ENCODE data around the gene B3GNT3. TPM values are rescaled to one million over a fixed set of nuclear protein-coding genes. Genes with fewer than 3 reads are reported as not detected.

Gene B3GNT3
- total and polyA plus RNA-seq, 9 of the 15 experiments (the other 6 are each of a cell fraction or from before 2014, with no cell fraction given), result 0.06 to 0.11 (median 0.07) TPM; not detected in 6

DNA sequence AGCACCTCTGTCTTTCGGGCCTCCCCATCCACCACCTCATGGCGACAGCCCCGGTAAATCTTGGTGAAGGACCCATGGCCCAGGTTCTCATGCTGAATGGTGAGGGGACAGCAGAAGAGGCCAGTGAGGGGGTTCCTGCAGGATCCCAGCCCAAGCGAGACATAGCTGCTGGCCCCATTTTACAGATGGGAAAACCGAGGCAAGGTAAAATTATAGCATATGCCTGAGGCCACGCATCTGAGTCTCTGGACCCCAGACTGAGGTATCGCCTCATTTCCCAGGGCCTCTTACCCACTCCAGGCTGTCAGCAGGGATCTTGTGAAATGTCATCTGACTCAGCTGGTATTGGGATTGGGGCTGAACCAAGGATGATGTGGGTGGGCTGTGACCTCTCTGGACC lies 43.0 kb downstream of the B3GNT3 start:
- in situ Hi-C loops (cut with MboI) (no loop called here), intact Hi-C loops (cut with micrococcal nuclease) (no loop called here)
- no peak for ATAC-seq
- ChIA-PET POLR2A (no interaction called here), CTCF (ENCODE audit: low intra/inter-chr PET ratio) (no interaction called here)
- Histone ChIP-seq H4K20me1 (replicated peaks; ENCODE audit: control insufficient read depth, insufficient read depth, low read length) (no peaks in the 10 kb centered on the region), H3K79me2 (ENCODE audit: control insufficient read depth, insufficient read depth, low read length) (peaks cover 7% of the 10 kb centered on the region; the same call in 2 of the 3 replicates), H3K4me1 (replicated peaks in 1 of 2; ENCODE audit: control insufficient read depth in 2 of 2, insufficient read depth in 2 of 2, low read length in 2 of 2) (peaks cover 0 to 38% of the 10 kb centered on the region in 2 experiments; a peak in 3 of 5 replicates), H3K36me3 (ENCODE audit: control insufficient read depth, insufficient read depth, low read length) (no peaks in the 10 kb centered on the region), H2AFZ (ENCODE audit: low read depth, low read length) (no peak overlapping the region), H3K27ac (ENCODE audit: extremely low read depth, low read depth, low read length) (no peak overlapping the region), H3K9ac (ENCODE audit: insufficient read depth in 1 of 2, low read depth in 2 of 2, low read length in 2 of 2) (no peak overlapping the region), H3K9me1 (ENCODE audit: control insufficient read depth, insufficient read depth, low read length) (peaks cover 4% of the 10 kb centered on the region), H3K9me3 (replicated peaks; ENCODE audit: control insufficient read depth, insufficient read depth, low read depth, low read length) (no peaks in the 10 kb centered on the region), H3K4me2 (ENCODE audit: insufficient read depth, low read length) (no peak overlapping the region), H3K27me3 (ENCODE audit: control insufficient read depth in 2 of 2, insufficient read depth in 2 of 2, low read length in 2 of 2) (peaks cover 7 to 25% of the 10 kb centered on the region in 2 experiments; a peak in 3 of 5 replicates), H3K4me3 (no peak overlapping the region)
- 19% methylated on average over 7 of the region's 7 CpGs for WGBS (ENCODE audit: insufficient coverage, low coverage, missing lambda C conversion rate)
- BruUV-seq (replicated peaks), result no TSS peak
- no peak for FAIRE-seq
- DNase-seq (ENCODE audit: extremely low read depth in 1 of 4, low spot score in 3 of 4), result no peak
- TF ChIP-seq GABPA (tag; conservative IDR thresholded peaks at IDR 0.05; ENCODE audit: low read depth), result no peak
- TF ChIP-seq RREB1 (CRISPR knock-in tag; IDR thresholded peaks at IDR 0.05), result no peak
- TF ChIP-seq PKNOX1 (IDR thresholded peaks at IDR 0.05), result no peak
- no peak for TF ChIP-seq SMARCC2 (IDR thresholded peaks at IDR 0.05; ENCODE audit: low read depth)
- TF ChIP-seq, protein P1, sequence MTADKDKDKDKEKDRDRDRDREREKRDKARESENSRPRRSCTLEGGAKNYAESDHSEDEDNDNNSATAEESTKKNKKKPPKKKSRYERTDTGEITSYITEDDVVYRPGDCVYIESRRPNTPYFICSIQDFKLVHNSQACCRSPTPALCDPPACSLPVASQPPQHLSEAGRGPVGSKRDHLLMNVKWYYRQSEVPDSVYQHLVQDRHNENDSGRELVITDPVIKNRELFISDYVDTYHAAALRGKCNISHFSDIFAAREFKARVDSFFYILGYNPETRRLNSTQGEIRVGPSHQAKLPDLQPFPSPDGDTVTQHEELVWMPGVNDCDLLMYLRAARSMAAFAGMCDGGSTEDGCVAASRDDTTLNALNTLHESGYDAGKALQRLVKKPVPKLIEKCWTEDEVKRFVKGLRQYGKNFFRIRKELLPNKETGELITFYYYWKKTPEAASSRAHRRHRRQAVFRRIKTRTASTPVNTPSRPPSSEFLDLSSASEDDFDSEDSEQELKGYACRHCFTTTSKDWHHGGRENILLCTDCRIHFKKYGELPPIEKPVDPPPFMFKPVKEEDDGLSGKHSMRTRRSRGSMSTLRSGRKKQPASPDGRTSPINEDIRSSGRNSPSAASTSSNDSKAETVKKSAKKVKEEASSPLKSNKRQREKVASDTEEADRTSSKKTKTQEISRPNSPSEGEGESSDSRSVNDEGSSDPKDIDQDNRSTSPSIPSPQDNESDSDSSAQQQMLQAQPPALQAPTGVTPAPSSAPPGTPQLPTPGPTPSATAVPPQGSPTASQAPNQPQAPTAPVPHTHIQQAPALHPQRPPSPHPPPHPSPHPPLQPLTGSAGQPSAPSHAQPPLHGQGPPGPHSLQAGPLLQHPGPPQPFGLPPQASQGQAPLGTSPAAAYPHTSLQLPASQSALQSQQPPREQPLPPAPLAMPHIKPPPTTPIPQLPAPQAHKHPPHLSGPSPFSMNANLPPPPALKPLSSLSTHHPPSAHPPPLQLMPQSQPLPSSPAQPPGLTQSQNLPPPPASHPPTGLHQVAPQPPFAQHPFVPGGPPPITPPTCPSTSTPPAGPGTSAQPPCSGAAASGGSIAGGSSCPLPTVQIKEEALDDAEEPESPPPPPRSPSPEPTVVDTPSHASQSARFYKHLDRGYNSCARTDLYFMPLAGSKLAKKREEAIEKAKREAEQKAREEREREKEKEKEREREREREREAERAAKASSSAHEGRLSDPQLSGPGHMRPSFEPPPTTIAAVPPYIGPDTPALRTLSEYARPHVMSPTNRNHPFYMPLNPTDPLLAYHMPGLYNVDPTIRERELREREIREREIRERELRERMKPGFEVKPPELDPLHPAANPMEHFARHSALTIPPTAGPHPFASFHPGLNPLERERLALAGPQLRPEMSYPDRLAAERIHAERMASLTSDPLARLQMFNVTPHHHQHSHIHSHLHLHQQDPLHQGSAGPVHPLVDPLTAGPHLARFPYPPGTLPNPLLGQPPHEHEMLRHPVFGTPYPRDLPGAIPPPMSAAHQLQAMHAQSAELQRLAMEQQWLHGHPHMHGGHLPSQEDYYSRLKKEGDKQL (CRISPR knock-in tag; IDR thresholded peaks at IDR 0.05; ENCODE audit: borderline replicate concordance), result no peak
- no peak for TF ChIP-seq PHF8 (IDR thresholded peaks at IDR 0.05; ENCODE audit: borderline replicate concordance, low read length)
- TF ChIP-seq BCOR (IDR thresholded peaks at IDR 0.05), result peak; percentile 89
- TF ChIP-seq COPS2 (conservative IDR thresholded peaks at IDR 0.05), result no peak
- peak; percentile 84 for TF ChIP-seq RBM25 (IDR thresholded peaks at IDR 0.05; ENCODE audit: low read depth, low read length, severe bottlenecking)

Data from K562 (cell line).